NCI-H1092 treated with DMSO at 0.1 percent for 48 hours (cell line): Measurements from ENCODE around the gene CAPZA1.
"Not testable (repeated sequence)": the region's sequence is repeated elsewhere in the genome, so short reads cannot be mapped to it uniquely, and the experiment has no call there.

Experiments used
- DNase-seq: peaks from one replicate; lab custom pipeline; 2025; lab: John Stamatoyannopoulos, UW

CAPZA1 gene

GRCh38 chr1:112628516-112628915 is 8.9 kb downstream of the CAPZA1 start:
- DNase-seq: no peak

- no peak for DNase-seq
These were observed 9.6 kb downstream of the CAPZA1 start for GRCh38 chr1:112629256-112629655.

- DNase-seq: no peak
These were observed 14.0 kb downstream of the CAPZA1 start for GRCh38 chr1:112633628-112634027.

- no peak for DNase-seq
These were observed 14.7 kb downstream of the CAPZA1 start for GRCh38 chr1:112634367-112634766.

- no peak for DNase-seq
These were observed 16.4 kb downstream of the CAPZA1 start for GRCh38 chr1:112636056-112636455.

GRCh38 chr1:112636597-112637253 is 17.1 kb downstream of the CAPZA1 start:
- no peak for DNase-seq

- no peak for DNase-seq
These were observed 17.9 kb downstream of the CAPZA1 start for GRCh38 chr1:112637254-112638109.

- no peak for DNase-seq
These were observed 18.4 kb downstream of the CAPZA1 start for GRCh38 chr1:112638110-112638428.

GRCh38 chr1:112640437-112640836 is 20.8 kb downstream of the CAPZA1 start:
- DNase-seq: not testable (repeated sequence)

- no peak for DNase-seq
These were observed 23.4 kb downstream of the CAPZA1 start for GRCh38 chr1:112643080-112643479.

GRCh38 chr1:112646225-112646624 is 26.6 kb downstream of the CAPZA1 start:
- DNase-seq: no peak

GRCh38 chr1:112651205-112651604 is 31.6 kb downstream of the CAPZA1 start:
- no peak for DNase-seq

- DNase-seq: no peak
These were observed 46.2 kb downstream of the CAPZA1 start for GRCh38 chr1:112665857-112666256.

GRCh38 chr1:112666946-112667345 is 47.3 kb downstream of the CAPZA1 start:
- DNase-seq: no peak

- DNase-seq: no peak
These were observed 52.4 kb downstream of the CAPZA1 start for GRCh38 chr1:112672009-112672408.

- DNase-seq: no peak
These were observed 53.2 kb downstream of the CAPZA1 start for GRCh38 chr1:112672842-112673241.

- peak; percentile 1 for DNase-seq
These were observed 54.2 kb downstream of the CAPZA1 start for GRCh38 chr1:112673592-112674439.

- peak; percentile 75 for DNase-seq
These were observed 54.9 kb downstream of the CAPZA1 start, which contains the start of gene MOV10 for GRCh38 chr1:112674440-112674985. Gene MOV10, plus strand, starts transcription at chr1:112674659. Its CDS starts 254 bp downstream, at chr1:112674913.

GRCh38 chr1:112674986-112675727 is 55.5 kb downstream of the CAPZA1 start:
- peak; percentile 72 for DNase-seq

GRCh38 chr1:112675728-112676381 is 56.2 kb downstream of the CAPZA1 start:
- no peak for DNase-seq

- DNase-seq: no peak
These were observed 56.9 kb downstream of the CAPZA1 start for GRCh38 chr1:112676543-112676942.
